CD4-positive, alpha-beta memory T cell (primary cell): ENCODE data around the gene FGG. TPM values are rescaled to one million over a fixed set of nuclear protein-coding genes. Genes with fewer than 3 reads are reported as not detected.
"Not testable (repeated sequence)": the region's sequence is repeated elsewhere in the genome, so short reads cannot be mapped to it uniquely, and the experiment has no call there.

ENCODE experiments used
- CTCF ChIA-PET: fragments of 350-600 bp; sonication (Branson Sonifier 250); formaldehyde crosslinking; loops from one replicate; lab custom pipeline; 2021; ENCODE audit warnings: inconsistent platforms; ENCODE audit not compliant: partially characterized antibody; lab: Charles Lee
- POLR2A ChIA-PET: fragments of 350-600 bp; sonication (Branson Sonifier 250); formaldehyde crosslinking; loops from one replicate; lab custom pipeline; 2021; ENCODE audit not compliant: partially characterized antibody; lab: Charles Lee
- DNase-seq, 5 donors: peaks; one replicate each; pipeline versions ENCODE4 v3.0.0 to v3.0.0-alpha.2; 2020 to 2022; ENCODE audit warnings: mixed read lengths in 1 of 5
- H3K27ac ChIP-seq: one replicate; pipeline ENCODE4 v1.7.0; 2013; ENCODE audit warnings: low read depth, low read length
- H3K27me3 ChIP-seq: 2 replicates; pipeline ENCODE4 v1.7.0; 2013; ENCODE audit warnings: mild to moderate bottlenecking, low read length, moderate library complexity; ENCODE audit not compliant: insufficient read depth
- H3K36me3 ChIP-seq: 2 replicates; pipeline ENCODE4 v1.7.0; 2013; ENCODE audit warnings: mild to moderate bottlenecking, low read length, moderate library complexity; ENCODE audit not compliant: insufficient read depth
- H3K4me1 ChIP-seq: 2 replicates; pipeline ENCODE4 v1.7.0; 2013; ENCODE audit warnings: mild to moderate bottlenecking, low read length, moderate library complexity; ENCODE audit not compliant: insufficient read depth
- H3K4me3 ChIP-seq, 2 donors: one replicate each; pipeline ENCODE4 v1.7.0; 2013; ENCODE audit warnings: low read length in 2 of 2, mild to moderate bottlenecking in 1 of 2
- H3K9me3 ChIP-seq, 2 donors: one replicate each; pipeline ENCODE4 v1.7.0; 2013; ENCODE audit warnings: low read length in 2 of 2, control low read depth in 1 of 2; ENCODE audit not compliant: control insufficient read depth in 1 of 2
- H3K27ac Mint-ChIP-seq, 7 donors: one replicate each; pipeline ENCODE4 v1.8.0; 2020 to 2021; ENCODE audit warnings: mixed read lengths in 7 of 7, mild to moderate bottlenecking in 6 of 7, inconsistent platforms in 3 of 7, moderate library complexity in 3 of 7
- H3K27me3 Mint-ChIP-seq, 2 donors: one replicate each; pipeline ENCODE4 v1.8.0; 2020 to 2021; ENCODE audit warnings: mixed read lengths in 2 of 2
- H3K36me3 Mint-ChIP-seq, 2 donors: one replicate each; pipeline ENCODE4 v1.8.0; 2020 to 2021; ENCODE audit warnings: mixed read lengths in 2 of 2, inconsistent platforms in 1 of 2, mild to moderate bottlenecking in 1 of 2
- H3K4me1 Mint-ChIP-seq, 4 donors: one replicate each; pipeline ENCODE4 v1.8.0; 2020 to 2021; ENCODE audit warnings: mixed read lengths in 4 of 4, mild to moderate bottlenecking in 1 of 4
- H3K4me3 Mint-ChIP-seq, 8 donors: one replicate each; pipeline ENCODE4 v1.8.0; 2020 to 2021; ENCODE audit warnings: mixed read lengths in 8 of 8, mild to moderate bottlenecking in 7 of 8, moderate library complexity in 6 of 8, inconsistent platforms in 3 of 8
- H3K9me3 Mint-ChIP-seq, 8 donors: one replicate each; pipeline ENCODE4 v1.8.0; 2020 to 2021; ENCODE audit warnings: mixed read lengths in 8 of 8, mild to moderate bottlenecking in 5 of 8, inconsistent platforms in 3 of 8, moderate library complexity in 1 of 8
- intact Hi-C: fragments of 100-400 bp; cut with micrococcal nuclease; formaldehyde crosslinking; loops from one replicate; pipeline ENCODE4 v1.15.1; 2023
- polyA plus RNA-seq, 2 donors: library from polyadenylated mRNA; unstranded; fragments of 300-500 nt; fragmentation: Illumina TruSeq; gene quantifications; one replicate each; pipeline ENCODE4 v1.2.3, GENCODE V29; 2021
- total RNA-seq, 2 experiments: library from RNA; stranded (reverse); gene quantifications; one replicate each; pipeline ENCODE4 v1.2.3, GENCODE V29; 2021

FGG gene
- total and polyA plus RNA-seq, 4 experiments from 2014 or later = not detected

GRCh38 chr4:154604696-154605200 is 7.7 kb downstream of the FGG start:
- intact Hi-C loops = no loop called here
- H3K27ac Mint-ChIP-seq = no peak overlapping the region
- no peaks in the 10 kb centered on the region for H3K4me1 Mint-ChIP-seq
- H3K4me1 ChIP-seq = no peaks in the 10 kb centered on the region
- peaks cover 18 to 23% of the 10 kb centered on the region in 2 donors for H3K27me3 Mint-ChIP-seq
- ChIA-PET CTCF (no interaction called here), POLR2A (no interaction called here)
- H3K4me3 Mint-ChIP-seq = no peak overlapping the region
- no peaks in the 10 kb centered on the region for H3K36me3 Mint-ChIP-seq
- H3K27me3 ChIP-seq = no peaks in the 10 kb centered on the region
- no peak overlapping the region for H3K27ac ChIP-seq
- H3K36me3 ChIP-seq = no peaks in the 10 kb centered on the region
- H3K9me3 ChIP-seq = no peaks in the 10 kb centered on the region
- no peaks in the 10 kb centered on the region for H3K9me3 Mint-ChIP-seq
- DNase-seq = no peak
- no peak overlapping the region for H3K4me3 ChIP-seq

DNA sequence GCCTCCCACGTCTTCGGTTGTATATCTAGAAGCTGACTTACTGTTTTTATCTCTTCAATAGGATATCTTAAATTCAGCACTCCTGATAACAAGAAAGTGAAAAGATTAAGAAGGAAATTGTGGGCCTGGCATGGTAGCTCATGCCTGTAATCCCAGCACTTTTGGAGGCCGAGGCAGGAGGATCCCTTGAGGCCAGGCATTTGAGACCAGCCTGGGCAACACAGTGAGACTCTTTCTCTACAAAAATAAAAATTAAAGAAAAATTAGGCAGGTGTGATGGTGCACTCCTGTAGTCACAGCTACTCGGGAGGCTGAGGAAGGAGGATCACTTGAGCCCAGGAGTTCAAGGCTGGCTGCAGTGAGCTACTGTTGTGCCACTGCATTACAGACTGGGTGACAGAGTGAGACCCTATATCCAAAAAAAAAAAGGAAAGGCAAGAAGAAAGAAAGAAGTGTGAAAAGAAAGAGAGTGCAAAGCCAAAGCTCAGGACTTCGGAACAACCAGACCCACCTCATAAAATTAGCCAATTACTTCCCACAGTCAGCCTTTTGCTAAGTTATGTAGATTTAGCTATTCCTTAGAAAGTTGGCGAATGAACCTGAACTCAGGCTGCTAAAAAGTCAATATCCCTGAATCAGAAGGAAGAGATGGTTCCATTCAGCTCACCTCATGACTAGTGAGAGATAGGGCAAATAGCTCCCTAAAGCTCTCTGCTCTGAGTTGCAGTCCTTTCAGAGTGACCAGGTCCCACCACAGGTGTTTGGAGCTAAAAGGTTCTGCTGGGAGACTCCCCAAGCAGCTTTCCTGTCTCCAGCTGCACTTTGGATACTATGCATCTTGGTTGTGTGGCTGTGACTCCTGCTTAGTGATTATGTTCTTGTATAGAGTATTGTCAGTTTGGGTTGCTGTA is 9.2 kb downstream of the FGG start:
- no peaks in the 10 kb centered on the region for H3K9me3 ChIP-seq
- H3K9me3 Mint-ChIP-seq = no peaks in the 10 kb centered on the region
- H3K4me1 Mint-ChIP-seq = no peaks in the 10 kb centered on the region
- no peaks in the 10 kb centered on the region for H3K27me3 ChIP-seq
- no peak for DNase-seq
- H3K36me3 Mint-ChIP-seq = no peaks in the 10 kb centered on the region
- ChIA-PET CTCF (no interaction called here), POLR2A (no interaction called here)
- intact Hi-C loops = no loop called here
- no peak overlapping the region for H3K4me3 Mint-ChIP-seq
- H3K4me3 ChIP-seq = no peak overlapping the region
- H3K27ac Mint-ChIP-seq = no peak overlapping the region
- no peaks in the 10 kb centered on the region for H3K36me3 ChIP-seq
- no peak overlapping the region for H3K27ac ChIP-seq
- H3K27me3 Mint-ChIP-seq = peaks cover 14 to 16% of the 10 kb centered on the region in 2 donors
- H3K4me1 ChIP-seq = no peaks in the 10 kb centered on the region

DNA sequence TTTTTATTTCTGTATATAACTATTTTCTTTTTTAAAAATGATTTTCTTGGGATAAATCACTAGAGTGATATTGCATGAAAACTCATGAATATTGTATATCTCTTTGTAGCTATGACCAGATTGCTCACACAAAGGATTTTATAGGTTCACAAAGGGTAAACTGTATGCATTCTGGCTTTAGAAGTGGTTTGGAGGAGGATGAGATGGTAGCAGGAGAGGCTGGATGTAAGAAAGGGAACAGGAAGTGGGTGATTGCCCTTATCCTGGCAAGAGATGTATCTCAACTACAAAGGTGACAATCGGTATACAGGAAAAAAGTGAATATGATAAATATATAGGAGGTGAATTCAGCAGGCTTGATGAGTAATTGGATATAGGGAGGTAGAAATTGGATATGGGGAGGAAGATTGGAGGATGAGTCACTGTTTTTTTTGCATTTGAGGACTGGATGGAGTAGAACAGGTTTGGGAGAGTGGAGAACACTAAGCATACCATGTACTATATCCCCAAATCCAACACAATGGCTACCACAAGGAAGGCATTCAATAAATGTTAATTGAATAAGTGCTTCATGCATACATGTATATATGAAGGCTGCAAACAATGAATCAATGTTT is 9.9 kb downstream of the FGG start:
- no peaks in the 10 kb centered on the region for H3K4me1 ChIP-seq
- no peaks in the 10 kb centered on the region for H3K27me3 ChIP-seq
- Mint-ChIP-seq H3K36me3 (no peaks in the 10 kb centered on the region), H3K27me3 (peaks cover 15 to 17% of the 10 kb centered on the region in 2 donors), H3K27ac (no peak overlapping the region), H3K4me1 (no peaks in the 10 kb centered on the region), H3K9me3 (no peaks in the 10 kb centered on the region), H3K4me3 (no peak overlapping the region)
- no peak overlapping the region for H3K27ac ChIP-seq
- intact Hi-C loops = no loop called here
- H3K36me3 ChIP-seq = no peaks in the 10 kb centered on the region
- no peak for DNase-seq
- ChIA-PET CTCF (interaction anchor here (0.7 kb wide), 1 partner anchor 43 kb away, joined by 3 read pairs; no protein-coding TSS in a partner anchor), POLR2A (no interaction called here)
- H3K4me3 ChIP-seq = no peak overlapping the region
- H3K9me3 ChIP-seq = no peaks in the 10 kb centered on the region

DNA sequence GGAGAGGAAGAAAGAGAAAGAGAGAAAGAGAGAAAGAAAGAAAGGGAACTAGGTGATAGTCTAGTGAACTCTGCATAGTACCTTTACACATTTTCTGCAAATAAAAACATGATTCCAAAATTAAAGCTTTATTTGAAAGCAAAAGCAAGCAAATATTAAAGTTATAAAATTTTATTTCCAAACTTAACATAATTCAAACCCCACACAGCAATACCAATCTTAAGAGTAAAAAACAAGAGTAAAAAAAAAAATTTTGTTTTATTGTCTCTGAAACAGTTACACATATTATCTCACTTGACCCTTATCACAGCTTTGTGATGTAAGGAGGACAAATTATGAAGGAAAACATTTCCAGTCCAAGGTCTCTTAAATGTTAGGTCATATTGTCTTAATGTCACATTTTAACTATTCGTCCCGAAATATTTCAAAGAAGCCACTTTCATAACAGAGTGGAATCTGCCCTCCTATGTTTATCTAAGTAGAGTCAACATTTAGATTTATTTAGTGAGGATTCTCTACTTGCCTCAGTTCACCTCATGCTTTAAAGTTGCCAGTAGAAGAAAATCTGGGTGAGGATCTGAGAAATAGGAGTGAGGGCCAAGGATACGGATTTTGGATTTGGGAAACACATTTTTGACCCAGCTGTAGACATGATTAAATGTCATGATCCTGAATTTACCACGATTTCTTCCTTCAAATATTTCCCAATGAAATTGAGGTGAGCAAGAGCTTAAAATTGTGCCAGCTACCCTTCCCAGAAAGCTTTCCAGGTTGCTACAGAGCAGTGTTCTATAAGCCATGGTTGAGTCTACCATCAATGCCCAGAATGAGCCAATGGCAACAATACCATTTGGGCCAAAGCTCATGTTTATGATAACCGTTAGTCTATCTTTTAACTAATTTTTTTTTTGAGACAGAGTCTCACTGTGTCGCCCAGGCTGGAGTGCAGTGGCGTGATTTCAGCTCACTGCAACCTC is 14.4 kb downstream of the FGG start:
- no peaks in the 10 kb centered on the region for H3K9me3 ChIP-seq
- Mint-ChIP-seq H3K27ac (no peak overlapping the region), H3K4me3 (no peak overlapping the region), H3K27me3 (peaks cover 8 to 15% of the 10 kb centered on the region in 2 donors), H3K4me1 (no peaks in the 10 kb centered on the region), H3K36me3 (no peaks in the 10 kb centered on the region), H3K9me3 (no peaks in the 10 kb centered on the region)
- H3K36me3 ChIP-seq = no peaks in the 10 kb centered on the region
- no peaks in the 10 kb centered on the region for H3K4me1 ChIP-seq
- ChIA-PET CTCF (interaction anchor here (1.1 kb wide), 1 partner anchor 47 kb away, joined by 3 read pairs; no protein-coding TSS in a partner anchor), POLR2A (no interaction called here)
- intact Hi-C loops = no loop called here
- no peak overlapping the region for H3K4me3 ChIP-seq
- H3K27me3 ChIP-seq = no peaks in the 10 kb centered on the region
- DNase-seq = no peak
- H3K27ac ChIP-seq = no peak overlapping the region

GRCh38 chr4:154597281-154597680 is 15.2 kb downstream of the FGG start:
- H3K4me1 Mint-ChIP-seq, H3K4me1 ChIP-seq, H3K4me3 ChIP-seq, DNase-seq, H3K36me3 Mint-ChIP-seq, H3K4me3 Mint-ChIP-seq, H3K27ac ChIP-seq, H3K9me3 Mint-ChIP-seq, H3K36me3 ChIP-seq, intact Hi-C loops, CTCF ChIA-PET, H3K27ac Mint-ChIP-seq, H3K9me3 ChIP-seq, H3K27me3 ChIP-seq, POLR2A ChIA-PET: not testable (repeated sequence)
- H3K27me3 Mint-ChIP-seq = peaks cover 11 to 12% of the 10 kb centered on the region in 2 donors

- Histone ChIP-seq H3K4me3 (no peak overlapping the region), H3K4me1 (no peaks in the 10 kb centered on the region), H3K9me3 (no peaks in the 10 kb centered on the region), H3K27me3 (no peaks in the 10 kb centered on the region), H3K27ac (no peak overlapping the region), H3K36me3 (no peaks in the 10 kb centered on the region)
- ChIA-PET CTCF (no interaction called here), POLR2A (no interaction called here)
- Mint-ChIP-seq H3K27me3 (peaks cover 9 to 10% of the 10 kb centered on the region in 2 donors), H3K4me3 (no peak overlapping the region), H3K9me3 (no peaks in the 10 kb centered on the region), H3K27ac (no peak overlapping the region), H3K4me1 (no peaks in the 10 kb centered on the region), H3K36me3 (no peaks in the 10 kb centered on the region)
- intact Hi-C loops = no loop called here
- DNase-seq = no peak
Observed at GRCh38 chr4:154595807-154596206, 16.6 kb downstream of the FGG start.
